HFF-Myc (cell line): Measurements from ENCODE around the gene BICD1.

Source experiments
- DNase-seq: peaks from one replicate; pipeline ENCODE4 v3.0.0-alpha.2; 2011; ENCODE audit warnings: low read depth; ENCODE audit errors: extremely low read depth
- H3K4me3 ChIP-seq: replicated peaks from 2 replicates; pipeline ENCODE4 v1.5.1; 2011; ENCODE audit warnings: low read depth, mild to moderate bottlenecking, control low read depth, low read length
- TF ChIP-seq, protein P1 (sequence below): IDR thresholded peaks from 2 replicates; pipeline ENCODE4 v1.5.1; 2012; ENCODE audit warnings: mild to moderate bottlenecking, low read depth, low read length, control low read depth; ENCODE audit errors: missing control alignments

Gene BICD1

DNA sequence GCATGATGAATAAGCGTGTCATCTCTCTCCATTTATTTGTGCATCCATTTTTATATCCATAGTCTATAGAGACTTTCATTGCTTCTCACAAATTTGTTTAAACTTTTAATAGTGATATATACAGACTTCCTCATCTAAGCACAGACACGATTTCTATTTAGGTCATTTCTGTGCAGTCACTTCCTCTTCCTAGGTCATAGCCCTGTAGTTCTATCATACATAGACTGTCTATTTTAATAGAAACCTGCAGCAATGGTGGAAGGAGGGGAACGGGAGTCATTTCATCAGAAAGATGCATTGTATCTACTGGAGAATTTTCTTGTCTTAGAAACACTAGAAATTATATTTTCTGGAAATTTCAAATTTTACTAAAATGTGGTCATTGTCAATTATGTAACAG, 159.3 kb downstream of the BICD1 start:
- no peak for DNase-seq
- H3K4me3 ChIP-seq, result no peak overlapping the region
- TF ChIP-seq, protein P1, sequence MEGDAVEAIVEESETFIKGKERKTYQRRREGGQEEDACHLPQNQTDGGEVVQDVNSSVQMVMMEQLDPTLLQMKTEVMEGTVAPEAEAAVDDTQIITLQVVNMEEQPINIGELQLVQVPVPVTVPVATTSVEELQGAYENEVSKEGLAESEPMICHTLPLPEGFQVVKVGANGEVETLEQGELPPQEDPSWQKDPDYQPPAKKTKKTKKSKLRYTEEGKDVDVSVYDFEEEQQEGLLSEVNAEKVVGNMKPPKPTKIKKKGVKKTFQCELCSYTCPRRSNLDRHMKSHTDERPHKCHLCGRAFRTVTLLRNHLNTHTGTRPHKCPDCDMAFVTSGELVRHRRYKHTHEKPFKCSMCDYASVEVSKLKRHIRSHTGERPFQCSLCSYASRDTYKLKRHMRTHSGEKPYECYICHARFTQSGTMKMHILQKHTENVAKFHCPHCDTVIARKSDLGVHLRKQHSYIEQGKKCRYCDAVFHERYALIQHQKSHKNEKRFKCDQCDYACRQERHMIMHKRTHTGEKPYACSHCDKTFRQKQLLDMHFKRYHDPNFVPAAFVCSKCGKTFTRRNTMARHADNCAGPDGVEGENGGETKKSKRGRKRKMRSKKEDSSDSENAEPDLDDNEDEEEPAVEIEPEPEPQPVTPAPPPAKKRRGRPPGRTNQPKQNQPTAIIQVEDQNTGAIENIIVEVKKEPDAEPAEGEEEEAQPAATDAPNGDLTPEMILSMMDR, result no peak

DNA sequence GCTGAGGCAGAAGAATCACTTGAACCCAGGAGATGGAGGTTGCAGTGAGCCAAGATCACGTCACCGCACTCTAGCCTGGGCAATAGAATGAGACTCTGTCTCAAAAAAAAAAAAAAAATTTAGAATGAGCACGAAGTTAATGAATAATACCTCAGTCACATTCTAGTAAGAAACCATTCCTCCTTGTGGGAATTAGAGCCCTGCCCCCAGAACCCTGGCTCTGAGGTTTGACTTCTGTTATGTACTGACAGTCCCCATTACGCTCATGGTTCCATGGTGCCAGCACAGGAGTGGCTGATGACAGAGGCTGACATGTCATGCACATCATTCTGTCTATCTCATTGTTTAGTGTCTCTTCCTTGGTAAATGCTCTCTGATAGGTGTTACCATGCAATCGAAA, 160.1 kb downstream of the BICD1 start:
- H3K4me3 ChIP-seq, result no peak overlapping the region
- TF ChIP-seq, protein P1, result no peak
- no peak for DNase-seq

DNA sequence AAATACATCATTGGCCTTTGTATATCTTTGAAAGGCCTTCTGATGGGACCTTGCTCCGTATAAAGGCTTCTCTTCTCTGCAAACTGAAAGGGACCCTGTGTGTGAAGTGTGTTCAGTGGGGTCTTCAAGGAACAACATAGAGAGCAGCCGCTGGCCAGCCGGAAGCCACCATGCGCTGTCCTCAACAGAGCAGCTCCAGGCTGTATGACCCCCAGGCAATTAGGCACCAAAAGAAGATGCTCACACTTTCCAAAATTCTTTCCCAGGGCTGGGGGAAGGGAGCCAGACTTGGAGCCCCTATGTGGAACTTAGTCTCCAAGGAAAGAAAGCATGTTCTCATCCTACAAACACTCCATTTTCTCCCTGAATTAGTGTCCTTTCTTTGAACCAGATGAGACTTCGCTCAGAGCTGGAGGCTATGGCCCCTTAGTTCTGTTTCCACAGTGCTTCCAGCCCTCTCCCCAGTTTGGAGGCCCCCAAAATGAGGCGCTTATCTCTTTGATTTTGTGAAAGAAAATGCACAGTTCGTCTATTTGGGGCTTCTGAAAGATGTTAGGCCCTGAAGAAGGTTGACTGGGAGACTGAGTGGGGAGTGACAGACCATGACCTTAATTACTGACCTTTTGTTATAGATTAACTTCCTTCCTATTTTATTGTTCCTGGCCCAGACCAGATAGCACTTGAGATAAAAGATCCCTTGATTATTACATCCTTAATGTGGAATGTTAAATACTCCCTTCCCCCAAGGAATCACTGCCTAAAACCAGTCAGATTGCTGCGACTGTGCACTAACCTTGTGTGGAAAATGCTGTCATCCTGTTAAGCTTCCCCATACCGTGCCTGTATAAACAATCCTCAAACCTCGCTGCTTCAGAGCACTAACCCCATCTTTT, 164.4 kb downstream of the BICD1 start:
- TF ChIP-seq, protein P1, result no peak
- no peak overlapping the region for H3K4me3 ChIP-seq
- DNase-seq, result peak; percentile 41

DNA sequence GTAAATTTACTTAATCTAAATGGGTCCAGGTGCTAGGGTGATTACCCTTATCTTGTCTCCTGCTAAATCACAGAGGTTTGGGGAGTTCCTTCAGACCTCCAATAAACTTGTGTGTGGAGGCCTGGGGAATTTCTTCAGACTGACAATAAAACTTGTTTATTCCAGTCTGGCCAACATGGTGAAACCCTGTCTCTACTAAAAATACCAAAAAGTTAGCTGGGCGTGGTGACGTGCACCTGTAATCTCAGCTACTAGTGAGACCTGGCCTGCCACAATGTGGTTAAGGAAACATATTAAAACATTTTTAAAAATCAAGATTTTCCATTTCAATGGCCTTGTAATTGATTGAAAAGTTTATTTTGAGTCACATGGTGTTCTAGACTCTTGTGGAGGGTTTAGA, 165.8 kb downstream of the BICD1 start:
- TF ChIP-seq, protein P1, result no peak
- no peak overlapping the region for H3K4me3 ChIP-seq

DNA sequence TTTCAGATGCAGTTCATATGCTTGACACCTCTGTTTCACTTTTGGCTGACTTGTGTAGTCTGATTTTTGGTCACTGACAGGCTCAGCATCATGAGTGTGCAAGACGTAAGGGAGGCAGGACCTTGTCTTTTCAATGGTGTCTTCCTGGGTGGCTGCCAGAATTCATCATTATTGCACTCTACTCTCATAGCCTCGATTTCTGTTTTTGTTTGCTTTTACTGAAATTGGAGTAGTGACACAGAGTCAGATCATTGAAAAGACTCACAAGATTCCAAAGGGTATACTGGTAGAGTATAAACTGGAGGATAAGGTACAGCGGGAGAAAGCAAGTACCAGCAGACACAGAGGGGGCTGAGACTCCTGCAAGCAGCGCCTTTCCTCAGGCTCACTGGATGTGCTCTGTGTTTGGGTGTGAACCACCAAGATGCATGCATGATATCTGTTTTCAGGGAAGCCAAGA, 166.4 kb downstream of the BICD1 start:
- TF ChIP-seq, protein P1, result no peak
- no peak for DNase-seq
- H3K4me3 ChIP-seq, result no peak overlapping the region

More for the DNA sequence above, 165.8 kb downstream of the BICD1 start:
- no peak for DNase-seq

DNA sequence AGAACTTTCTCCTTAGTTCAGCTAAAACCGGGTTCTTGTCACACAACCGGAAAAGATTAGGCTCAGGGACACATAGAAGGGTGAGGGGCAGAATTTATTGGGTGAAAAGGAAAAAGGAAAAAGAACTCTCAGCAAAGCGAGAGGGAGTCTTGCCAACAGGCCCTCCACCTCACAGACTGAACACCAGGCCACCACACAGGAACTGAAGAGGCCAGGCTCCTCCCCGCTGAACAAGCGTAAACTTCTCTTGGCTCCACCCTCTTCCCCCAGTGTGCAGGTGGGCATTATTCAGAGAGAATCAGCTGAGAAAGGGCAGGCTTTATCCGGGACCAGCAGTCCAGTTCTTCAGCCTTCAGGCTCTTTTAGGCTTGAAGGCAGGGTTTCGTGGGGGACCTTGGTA, 167.1 kb downstream of the BICD1 start:
- TF ChIP-seq, protein P1, result no peak
- H3K4me3 ChIP-seq, result no peak overlapping the region
- DNase-seq, result no peak
